SIG-M5 treated with dmso at 0.1 percent for 504 hours (cell line): ENCODE data around the gene ATP2A1.
"Not testable (repeated sequence)": the region's sequence is repeated elsewhere in the genome, so short reads cannot be mapped to it uniquely, and the experiment has no call there.

Source experiments
- DNase-seq: peaks from one replicate; lab custom pipeline; 2025; ENCODE audit not compliant: unreplicated experiment; lab: John Stamatoyannopoulos, UW

The ATP2A1 gene

GRCh38 chr16:28880955-28881354, 2.7 kb downstream of the ATP2A1 start:
- no peak for DNase-seq

- not testable (repeated sequence) for DNase-seq
These were observed 3.3 kb downstream of the ATP2A1 start for GRCh38 chr16:28881565-28881964.

GRCh38 chr16:28882551-28883160, 4.4 kb downstream of the ATP2A1 start:
- no peak for DNase-seq

GRCh38 chr16:28883221-28883996, 5.1 kb downstream of the ATP2A1 start:
- no peak for DNase-seq

GRCh38 chr16:28884045-28884444, 5.8 kb downstream of the ATP2A1 start:
- no peak for DNase-seq

- DNase-seq: no peak
These were observed 8.7 kb downstream of the ATP2A1 start for GRCh38 chr16:28886945-28887344.

- not testable (repeated sequence) for DNase-seq
These were observed 12.1 kb downstream of the ATP2A1 start for GRCh38 chr16:28890355-28890754.

GRCh38 chr16:28891964-28892890, 13.9 kb downstream of the ATP2A1 start:
- DNase-seq: no peak

- no peak for DNase-seq
These were observed 15.0 kb downstream of the ATP2A1 start for GRCh38 chr16:28893291-28893690.

GRCh38 chr16:28895609-28896008, 17.3 kb downstream of the ATP2A1 start:
- no peak for DNase-seq

- DNase-seq: no peak
These were observed 19.5 kb downstream of the ATP2A1 start for GRCh38 chr16:28897826-28898225.

GRCh38 chr16:28898266-28898665, 20.0 kb downstream of the ATP2A1 start:
- no peak for DNase-seq

- no peak for DNase-seq
These were observed 20.7 kb downstream of the ATP2A1 start for GRCh38 chr16:28898942-28899341.

GRCh38 chr16:28899882-28900590, 21.7 kb downstream of the ATP2A1 start:
- no peak for DNase-seq

GRCh38 chr16:28900601-28901000, 22.3 kb downstream of the ATP2A1 start:
- no peak for DNase-seq

- DNase-seq: no peak
These were observed 23.6 kb downstream of the ATP2A1 start for GRCh38 chr16:28901862-28902261.

GRCh38 chr16:28902909-28903308, 24.6 kb downstream of the ATP2A1 start:
- DNase-seq: no peak

GRCh38 chr16:28903344-28904042, 25.2 kb downstream of the ATP2A1 start:
- no peak for DNase-seq

- no peak for DNase-seq
These were observed 26.1 kb downstream of the ATP2A1 start for GRCh38 chr16:28904363-28904762.

- no peak for DNase-seq
These were observed 26.5 kb downstream of the ATP2A1 start for GRCh38 chr16:28904828-28905227.
